Measurements from ENCODE around the gene FICD.
A peak's percentile ranks its signal among the peaks of the same experiment; 100 is the strongest.

DNA sequence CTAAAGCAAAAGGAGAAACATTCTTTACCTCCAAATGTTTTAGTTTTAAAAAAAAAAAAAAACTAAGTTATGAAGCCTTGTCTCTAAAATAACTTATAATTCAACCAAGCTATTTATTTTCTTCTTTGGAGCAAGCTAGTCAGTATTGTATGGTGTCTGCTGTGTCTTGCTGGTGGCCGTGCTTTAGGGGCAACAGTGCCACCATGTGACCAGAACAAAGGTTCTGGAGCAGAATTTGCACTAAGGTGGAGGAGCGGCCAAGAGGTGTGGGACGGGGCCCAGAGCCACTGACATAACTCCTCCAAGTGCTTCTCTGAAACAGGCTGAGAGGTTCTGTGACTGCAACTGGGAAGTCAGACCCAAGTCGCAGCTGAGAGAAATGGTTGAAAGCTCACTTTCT is 4.5 kb downstream of the FICD start:
- peak; percentile 13; the same call in 1 of the 2 replicates for TF ChIP-seq CTCF (IDR thresholded peaks at IDR 0.05; ENCODE audit: low read length)
- no peak for TF ChIP-seq EZH2 (IDR thresholded peaks at IDR 0.05; ENCODE audit: borderline replicate concordance, low read length)
